Activated naive CD8-positive, alpha-beta T cell treated with anti-CD3 and anti-CD28 coated beads for 36 hours (primary cell): ENCODE data around the gene GOLGA8J. TPM values are rescaled to one million over a fixed set of nuclear protein-coding genes. Genes with fewer than 3 reads are reported as not detected.
"Not testable (repeated sequence)": the region's sequence is repeated elsewhere in the genome, so short reads cannot be mapped to it uniquely, and the experiment has no call there.

Source experiments
- DNase-seq: peaks from one replicate; pipeline ENCODE4 v3.0.0; 2021
- H3K27ac Mint-ChIP-seq: one replicate; pipeline ENCODE4 v1.8.0; 2022; ENCODE audit warnings: mild to moderate bottlenecking, moderate library complexity, mixed read lengths
- H3K27me3 Mint-ChIP-seq: one replicate; pipeline ENCODE4 v1.8.0; 2022; ENCODE audit warnings: mild to moderate bottlenecking, mixed read lengths
- H3K36me3 Mint-ChIP-seq: one replicate; pipeline ENCODE4 v1.8.0; 2021; ENCODE audit warnings: mild to moderate bottlenecking, mixed read lengths
- H3K4me1 Mint-ChIP-seq: one replicate; pipeline ENCODE4 v1.8.0; 2021; ENCODE audit warnings: mixed read lengths
- H3K4me3 Mint-ChIP-seq: one replicate; pipeline ENCODE4 v1.8.0; 2022; ENCODE audit warnings: mild to moderate bottlenecking, moderate library complexity, mixed read lengths
- H3K9me3 Mint-ChIP-seq: one replicate; pipeline ENCODE4 v1.8.0; 2022; ENCODE audit warnings: mixed read lengths
- total RNA-seq, 2 experiments: library from RNA; stranded (reverse); gene quantifications; one replicate each; pipeline ENCODE4 v1.2.3, GENCODE V29; 2021

The GOLGA8J gene
- total RNA-seq, 2 experiments from 2014 or later = not detected

GRCh38 chr15:30062881-30063280 is 19.9 kb upstream of the GOLGA8J start:
- H3K36me3 Mint-ChIP-seq = no peaks in the 10 kb centered on the region
- H3K4me1 Mint-ChIP-seq = no peaks in the 10 kb centered on the region
- no peak for DNase-seq
- no peak overlapping the region for H3K4me3 Mint-ChIP-seq
- no peak overlapping the region for H3K27ac Mint-ChIP-seq
- peaks cover 1% of the 10 kb centered on the region for H3K9me3 Mint-ChIP-seq
- H3K27me3 Mint-ChIP-seq = peaks cover 13% of the 10 kb centered on the region

GRCh38 chr15:30063835-30064546 is 18.8 kb upstream of the GOLGA8J start:
- H3K27me3 Mint-ChIP-seq = peaks cover 6% of the 10 kb centered on the region
- no peak overlapping the region for H3K27ac Mint-ChIP-seq

GRCh38 chr15:30065025-30065801 is 17.5 kb upstream of the GOLGA8J start:
- H3K4me3 Mint-ChIP-seq = no peak overlapping the region
- no peaks in the 10 kb centered on the region for H3K4me1 Mint-ChIP-seq
- H3K27ac Mint-ChIP-seq = no peak overlapping the region
- H3K27me3 Mint-ChIP-seq = peaks cover 4% of the 10 kb centered on the region
- H3K9me3 Mint-ChIP-seq = no peaks in the 10 kb centered on the region
- H3K36me3 Mint-ChIP-seq = no peaks in the 10 kb centered on the region
- DNase-seq = no peak

More at GRCh38 chr15:30063835-30064546, 18.8 kb upstream of the GOLGA8J start:
- no peak for DNase-seq
- no peaks in the 10 kb centered on the region for H3K36me3 Mint-ChIP-seq
- H3K4me1 Mint-ChIP-seq = no peaks in the 10 kb centered on the region
- no peaks in the 10 kb centered on the region for H3K9me3 Mint-ChIP-seq
- H3K4me3 Mint-ChIP-seq = no peak overlapping the region

GRCh38 chr15:30068326-30068725 is 14.4 kb upstream of the GOLGA8J start:
- Mint-ChIP-seq H3K36me3 (no peaks in the 10 kb centered on the region), H3K27ac (no peak overlapping the region), H3K4me1 (no peaks in the 10 kb centered on the region), H3K4me3 (no peak overlapping the region), H3K27me3 (no peaks in the 10 kb centered on the region), H3K9me3 (no peaks in the 10 kb centered on the region)
- no peak for DNase-seq

- H3K36me3 Mint-ChIP-seq = no peaks in the 10 kb centered on the region
- H3K27me3 Mint-ChIP-seq = peaks cover 26% of the 10 kb centered on the region
- H3K4me1 Mint-ChIP-seq = no peaks in the 10 kb centered on the region
- H3K4me3 Mint-ChIP-seq = no peak overlapping the region
- no peaks in the 10 kb centered on the region for H3K9me3 Mint-ChIP-seq
- no peak for DNase-seq
- no peak overlapping the region for H3K27ac Mint-ChIP-seq
These were observed 10.1 kb upstream of the GOLGA8J start for GRCh38 chr15:30072630-30073029.

- H3K36me3 Mint-ChIP-seq = no peaks in the 10 kb centered on the region
- H3K4me1 Mint-ChIP-seq = no peaks in the 10 kb centered on the region
- H3K27ac Mint-ChIP-seq = no peak overlapping the region
- no peak overlapping the region for H3K4me3 Mint-ChIP-seq
- H3K9me3 Mint-ChIP-seq = no peaks in the 10 kb centered on the region
- H3K27me3 Mint-ChIP-seq = peaks cover 26% of the 10 kb centered on the region
- no peak for DNase-seq
These were observed 8.8 kb upstream of the GOLGA8J start for GRCh38 chr15:30073915-30074314.

- peaks cover 15% of the 10 kb centered on the region for H3K27me3 Mint-ChIP-seq
- H3K4me3 Mint-ChIP-seq, H3K27ac Mint-ChIP-seq, H3K36me3 Mint-ChIP-seq, H3K9me3 Mint-ChIP-seq, DNase-seq, H3K4me1 Mint-ChIP-seq: not testable (repeated sequence)
These were observed 1.9 kb upstream of the GOLGA8J start for GRCh38 chr15:30080816-30081215.

GRCh38 chr15:30097827-30098226 is 15.1 kb downstream of the GOLGA8J start:
- H3K4me3 Mint-ChIP-seq, H3K9me3 Mint-ChIP-seq, H3K4me1 Mint-ChIP-seq, DNase-seq, H3K36me3 Mint-ChIP-seq, H3K27me3 Mint-ChIP-seq, H3K27ac Mint-ChIP-seq: not testable (repeated sequence)

GRCh38 chr15:30102890-30103289 is 20.1 kb downstream of the GOLGA8J start:
- not testable (repeated sequence) for DNase-seq, H3K4me1 Mint-ChIP-seq, H3K36me3 Mint-ChIP-seq, H3K27me3 Mint-ChIP-seq, H3K27ac Mint-ChIP-seq, H3K4me3 Mint-ChIP-seq, H3K9me3 Mint-ChIP-seq

- H3K36me3 Mint-ChIP-seq, H3K4me3 Mint-ChIP-seq, H3K27ac Mint-ChIP-seq, H3K9me3 Mint-ChIP-seq, H3K4me1 Mint-ChIP-seq, H3K27me3 Mint-ChIP-seq, DNase-seq: not testable (repeated sequence)
These were observed 21.3 kb downstream of the GOLGA8J start for GRCh38 chr15:30103941-30104507.

- not testable (repeated sequence) for H3K27ac Mint-ChIP-seq, H3K36me3 Mint-ChIP-seq, DNase-seq, H3K4me1 Mint-ChIP-seq, H3K27me3 Mint-ChIP-seq, H3K9me3 Mint-ChIP-seq, H3K4me3 Mint-ChIP-seq
These were observed 27.8 kb downstream of the GOLGA8J start for GRCh38 chr15:30110591-30110990.

GRCh38 chr15:30130066-30130465 is 47.3 kb downstream of the GOLGA8J start:
- not testable (repeated sequence) for H3K4me1 Mint-ChIP-seq, H3K36me3 Mint-ChIP-seq, DNase-seq, H3K27ac Mint-ChIP-seq, H3K9me3 Mint-ChIP-seq, H3K27me3 Mint-ChIP-seq, H3K4me3 Mint-ChIP-seq

GRCh38 chr15:30134751-30135150 is 52.0 kb downstream of the GOLGA8J start, which contains the start of gene GOLGA8T:
GOLGA8T (plus strand) TSS chr15:30135051; CDS start chr15:30135149, 98 bp downstream.
- H3K4me3 Mint-ChIP-seq, H3K36me3 Mint-ChIP-seq, H3K9me3 Mint-ChIP-seq, H3K27me3 Mint-ChIP-seq, H3K27ac Mint-ChIP-seq, DNase-seq, H3K4me1 Mint-ChIP-seq: not testable (repeated sequence)
